ENCODE data around the gene KYAT1.
A peak's percentile ranks its signal among the peaks of the same experiment; 100 is the strongest.

GRCh38 chr9:128825923-128826700, 55.6 kb downstream of the KYAT1 start:
- TF ChIP-seq, protein P1, sequence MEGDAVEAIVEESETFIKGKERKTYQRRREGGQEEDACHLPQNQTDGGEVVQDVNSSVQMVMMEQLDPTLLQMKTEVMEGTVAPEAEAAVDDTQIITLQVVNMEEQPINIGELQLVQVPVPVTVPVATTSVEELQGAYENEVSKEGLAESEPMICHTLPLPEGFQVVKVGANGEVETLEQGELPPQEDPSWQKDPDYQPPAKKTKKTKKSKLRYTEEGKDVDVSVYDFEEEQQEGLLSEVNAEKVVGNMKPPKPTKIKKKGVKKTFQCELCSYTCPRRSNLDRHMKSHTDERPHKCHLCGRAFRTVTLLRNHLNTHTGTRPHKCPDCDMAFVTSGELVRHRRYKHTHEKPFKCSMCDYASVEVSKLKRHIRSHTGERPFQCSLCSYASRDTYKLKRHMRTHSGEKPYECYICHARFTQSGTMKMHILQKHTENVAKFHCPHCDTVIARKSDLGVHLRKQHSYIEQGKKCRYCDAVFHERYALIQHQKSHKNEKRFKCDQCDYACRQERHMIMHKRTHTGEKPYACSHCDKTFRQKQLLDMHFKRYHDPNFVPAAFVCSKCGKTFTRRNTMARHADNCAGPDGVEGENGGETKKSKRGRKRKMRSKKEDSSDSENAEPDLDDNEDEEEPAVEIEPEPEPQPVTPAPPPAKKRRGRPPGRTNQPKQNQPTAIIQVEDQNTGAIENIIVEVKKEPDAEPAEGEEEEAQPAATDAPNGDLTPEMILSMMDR (optimal IDR thresholded peaks at IDR 0.05 in 1 of 3, IDR thresholded peaks at IDR 0.05 in 1 of 3, conservative IDR thresholded peaks at IDR 0.05 in 1 of 3; ENCODE audit: extremely low read depth in 1 of 3, insufficient read depth in 2 of 3, low read length in 3 of 3): peak in 1 of 3 experiments; percentile 16
- no peak for TF ChIP-seq EZH2 (IDR thresholded peaks at IDR 0.05; ENCODE audit: low read length)

Measured in keratinocyte (primary cell).